Spleen (tissue), 7 donors: ENCODE results near the gene PTPN4.

Experiments
- CTCF ChIP-seq, 11 experiments: fragments of 200-600 bp in 7 of 11; fragments of 450-650 bp in 4 of 11; sonication (generic) in 4 of 11; IDR thresholded peaks in 8 of 11; conservative IDR thresholded peaks in 3 of 11; 1 replicate in 7 of 11; 2 replicates in 4 of 11; pipeline versions ENCODE4 v1.4.0 to v1.8.0; 2016 to 2021; ENCODE audit warnings: antibody characterized with exemption in 11 of 11, inconsistent platforms in 4 of 11, mild to moderate bottlenecking in 1 of 11
- POLR2A ChIP-seq, 3 donors: fragments of 450-650 bp; IDR thresholded peaks; one replicate each; pipeline ENCODE4 v1.5.1; 2017; ENCODE audit warnings: antibody characterized with exemption in 3 of 3, mild to moderate bottlenecking in 1 of 3
- donor health status: DM: no; HTN: no; CAD: no; lungs with moderate emphysema.
- donor health status: DM: no; HTN: no; CAD: no.
- donor health status: DM: no; HTN: no; CAD: no.

GRCh38 chr2:120012363-120012762 lies 252.6 kb downstream of the PTPN4 start:
- no peak for TF ChIP-seq CTCF (IDR thresholded peaks at IDR 0.05 in 8 of 11, conservative IDR thresholded peaks at IDR 0.05 in 3 of 11)
- TF ChIP-seq POLR2A (IDR thresholded peaks at IDR 0.05): no peak
